HG03565 (cell line): ENCODE measurements around the gene ZNF277.
"Not testable (repeated sequence)": the region's sequence is repeated elsewhere in the genome, so short reads cannot be mapped to it uniquely, and the experiment has no call there.

Source experiments
- ATAC-seq: cut with Tn5 transposase; IDR thresholded peaks from one replicate; pipeline ENCODE4 v1.9.1; 2021; ENCODE audit warnings: mild to moderate bottlenecking, moderate library complexity; ENCODE audit not compliant: unreplicated experiment

Gene ZNF277

GRCh38 chr7:112386619-112387018, 180.1 kb downstream of the ZNF277 start:
- ATAC-seq: no peak

GRCh38 chr7:112390167-112390566, 183.7 kb downstream of the ZNF277 start:
- no peak for ATAC-seq

- ATAC-seq: not testable (repeated sequence)
Observed at GRCh38 chr7:112391079-112391821, 184.8 kb downstream of the ZNF277 start.

GRCh38 chr7:112391841-112392286, 185.4 kb downstream of the ZNF277 start:
- peak; percentile 63 for ATAC-seq
